ENCODE measurements around the gene SAMD7. TPM values are rescaled to one million over a fixed set of nuclear protein-coding genes. Genes with fewer than 3 reads are reported as not detected.

SAMD7 gene
- total RNA-seq, 1 donor: not detected

- H3K4me3 ChIP-seq (ENCODE audit: low read depth, low read length): no peak overlapping the region
- no peak for TF ChIP-seq CTCF (IDR thresholded peaks at IDR 0.05; ENCODE audit: insufficient read depth, low read length)
- no peak for DNase-seq (ENCODE audit: low read depth)
These were observed 58.1 kb downstream of the SAMD7 start for GRCh38 chr3:169969174-169970095.

DNA sequence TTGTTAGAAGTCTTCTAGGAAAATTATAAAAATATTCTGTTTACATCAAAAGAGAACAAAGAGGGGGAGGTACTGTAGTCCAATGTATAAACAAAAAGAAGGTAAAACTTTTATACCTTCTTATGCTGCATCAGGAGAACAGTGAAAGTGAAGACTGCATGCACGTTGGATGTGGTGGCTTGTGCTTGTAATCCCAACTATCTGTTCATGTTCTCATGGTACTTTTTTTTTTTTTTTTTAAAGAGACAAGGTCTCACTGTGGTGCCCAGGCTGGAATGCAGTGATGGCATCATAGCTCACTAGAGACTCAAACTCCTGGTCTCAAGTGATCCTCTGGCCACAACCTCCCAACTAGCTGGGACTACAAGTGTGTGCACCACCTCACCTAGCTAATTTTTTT lies 59.5 kb downstream of the SAMD7 start:
- TF ChIP-seq CTCF (IDR thresholded peaks at IDR 0.05; ENCODE audit: insufficient read depth, low read length): no peak
- no peak overlapping the region for H3K4me3 ChIP-seq (ENCODE audit: low read depth, low read length)
- DNase-seq (ENCODE audit: low read depth): no peak

DNA sequence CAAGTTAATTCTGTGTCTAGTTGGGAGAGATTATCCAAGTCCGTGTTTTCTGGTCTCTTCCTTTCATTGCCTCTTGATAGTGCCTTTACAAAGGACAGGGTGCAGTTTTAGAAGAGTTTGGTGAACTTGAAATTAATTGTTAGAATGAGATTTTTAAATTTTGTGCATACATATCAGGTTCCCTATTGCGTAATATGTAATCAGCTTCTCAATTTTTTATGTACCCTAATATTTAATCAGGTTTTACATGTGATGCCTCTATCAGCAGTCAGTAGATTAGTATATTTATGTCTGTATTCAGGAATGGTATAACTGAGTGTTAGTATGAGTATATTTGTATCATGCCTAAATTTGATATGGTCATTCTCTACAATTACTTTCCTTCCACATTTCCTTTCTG lies 60.1 kb downstream of the SAMD7 start:
- DNase-seq (ENCODE audit: low read depth): no peak
- H3K4me3 ChIP-seq (ENCODE audit: low read depth, low read length): no peak overlapping the region
- no peak for TF ChIP-seq CTCF (IDR thresholded peaks at IDR 0.05; ENCODE audit: insufficient read depth, low read length)

DNA sequence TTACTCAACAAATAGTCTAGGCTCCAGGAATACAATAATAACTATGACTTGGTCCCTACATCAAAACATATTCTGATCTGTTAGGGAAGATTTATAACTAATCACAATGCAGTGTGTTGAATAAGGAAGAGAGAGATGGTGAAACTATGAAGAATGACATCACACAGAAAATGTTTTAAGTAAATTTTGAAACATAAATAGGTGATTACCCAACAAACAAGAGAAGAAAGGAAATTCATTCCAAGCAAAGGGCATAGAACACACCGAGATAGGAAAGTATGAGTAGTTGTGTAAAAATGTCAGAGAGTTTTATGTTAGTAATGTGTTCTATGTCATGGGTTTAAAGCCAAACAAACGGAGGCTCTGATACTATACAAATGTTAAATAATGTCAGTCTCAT lies 68.7 kb downstream of the SAMD7 start:
- H3K4me3 ChIP-seq (ENCODE audit: low read depth, low read length): no peak overlapping the region
- peak; percentile 51 for DNase-seq (ENCODE audit: low read depth)
- TF ChIP-seq CTCF (IDR thresholded peaks at IDR 0.05; ENCODE audit: insufficient read depth, low read length): no peak

- no peak for TF ChIP-seq CTCF (IDR thresholded peaks at IDR 0.05; ENCODE audit: insufficient read depth, low read length)
- no peak overlapping the region for H3K4me3 ChIP-seq (ENCODE audit: low read depth, low read length)
- no peak for DNase-seq (ENCODE audit: low read depth)
These were observed 72.9 kb downstream of the SAMD7 start for GRCh38 chr3:169984292-169984691.

Other genes with a start within 250 kb of the SAMD7 start
- 10.1 and 44.3 TPM in 2 replicates for gene MECOM, start 247.9 kb upstream of the SAMD7 start, total RNA-seq (ENCODE audit: low replicate concordance)
- gene TERC, start 146.5 kb upstream of the SAMD7 start, total RNA-seq (ENCODE audit: low replicate concordance): 124 and 230 TPM in 2 replicates
- 3.8 and 4.3 TPM in 2 replicates for gene ACTRT3, start 142.0 kb upstream of the SAMD7 start, total RNA-seq (ENCODE audit: low replicate concordance)
- 14.4 and 27.1 TPM in 2 replicates for gene MYNN, start 138.2 kb upstream of the SAMD7 start, total RNA-seq (ENCODE audit: low replicate concordance)
- 0.09 TPM in 1 of 2 replicates, not detected in the other for gene LRRIQ4, start 98.7 kb upstream of the SAMD7 start, total RNA-seq (ENCODE audit: low replicate concordance)
- gene LRRC34, start 98.7 kb upstream of the SAMD7 start, total RNA-seq (ENCODE audit: low replicate concordance): 7.4 and 15.0 TPM in 2 replicates
- not detected in 2 replicates for gene LRRC31, start 41.6 kb upstream of the SAMD7 start, total RNA-seq (ENCODE audit: low replicate concordance)
- gene SEC62, start 55.2 kb downstream of the SAMD7 start, total RNA-seq (ENCODE audit: low replicate concordance): 52.3 and 71.0 TPM in 2 replicates
- 0.90 TPM in 1 of 2 replicates, not detected in the other for gene GPR160, start 126.4 kb downstream of the SAMD7 start, total RNA-seq (ENCODE audit: low replicate concordance)